Panc1 (cell line): Measurements from ENCODE around the gene CLK4. TPM values are rescaled to one million over a fixed set of nuclear protein-coding genes. Genes with fewer than 3 reads are reported as not detected.

Source experiments
- ATAC-seq: fragments of 200-7000 bp; cut with Tn5 transposase; 2 replicates; pipeline ENCODE4 v1.9.1; 2020; ENCODE audit warnings: mild to moderate bottlenecking, moderate library complexity
- BruUV-seq: library from RNA; stranded (reverse); fragments of 400-500 nt; replicated peaks from 2 replicates; lab custom pipeline; 2021; lab: Mats Ljungman, UMichigan
- CTCF ChIA-PET: fragments of 300-600 bp; sonication (Branson Sonifier 250); formaldehyde crosslinking; loops from one replicate; lab custom pipeline; 2022; ENCODE audit warnings: antibody characterized with exemption; lab: Charles Lee
- POLR2A ChIA-PET: fragments of 300-600 bp; sonication (Branson Sonifier 250); formaldehyde crosslinking; loops from one replicate; lab custom pipeline; 2022; ENCODE audit warnings: antibody characterized with exemption; lab: Charles Lee
- DNase-seq: peaks from one replicate; pipeline ENCODE4 v3.0.0-alpha.2; 2010; ENCODE audit warnings: low read depth, low spot score
- H3K27ac ChIP-seq: 2 replicates; pipeline ENCODE4 v1.5.1; 2011; ENCODE audit warnings: mild to moderate bottlenecking, low read length, inconsistent platforms
- H3K27me3 ChIP-seq: fragments of 200-500 bp; sonication (Bioruptor generic); 2 replicates; pipeline ENCODE4 v1.6.0; 2014; ENCODE audit warnings: low read length, inconsistent platforms; ENCODE audit not compliant: control insufficient read depth, insufficient read depth
- H3K36me3 ChIP-seq: fragments of 200-500 bp; sonication (Bioruptor generic); 2 replicates; pipeline ENCODE4 v1.5.1; 2014; ENCODE audit warnings: inconsistent platforms, mild to moderate bottlenecking, low read length, moderate library complexity; ENCODE audit not compliant: control insufficient read depth, insufficient read depth
- H3K4me1 ChIP-seq: 2 replicates; pipeline ENCODE4 v1.5.1; 2011; ENCODE audit warnings: inconsistent platforms, mild to moderate bottlenecking, low read length, moderate library complexity; ENCODE audit not compliant: control insufficient read depth, insufficient read depth
- H3K4me3 ChIP-seq, 2 experiments: 2 replicates each; pipeline ENCODE4 v1.5.1; 2011 to 2012; ENCODE audit warnings: low read depth in 2 of 2, low read length in 2 of 2, mild to moderate bottlenecking in 2 of 2, inconsistent platforms in 1 of 2, moderate library complexity in 1 of 2
- H3K9me3 ChIP-seq: fragments of 200-500 bp; sonication (Bioruptor generic); 2 replicates; pipeline ENCODE4 v1.5.1; 2014; ENCODE audit warnings: low read depth, mild to moderate bottlenecking, inconsistent platforms, low read length, moderate library complexity; ENCODE audit not compliant: control insufficient read depth, insufficient read depth
- POLR2AphosphoS5 ChIP-seq: IDR thresholded peaks from 2 replicates; pipeline ENCODE4 v1.6.1; 2012; ENCODE audit warnings: mild to moderate bottlenecking, low read depth, low read length, moderate library complexity
- REST ChIP-seq, 2 experiments: IDR thresholded peaks; 2 replicates each; pipeline ENCODE4 v1.6.1; 2011 to 2012; ENCODE audit warnings: low read depth in 2 of 2, control low read depth in 1 of 2, low read length in 1 of 2, mild to moderate bottlenecking in 1 of 2, moderate library complexity in 1 of 2; ENCODE audit not compliant: insufficient read depth in 1 of 2
- SIN3A ChIP-seq: IDR thresholded peaks from 2 replicates; pipeline ENCODE4 v1.6.1; 2012; ENCODE audit warnings: low read depth, mild to moderate bottlenecking, low read length, moderate library complexity, borderline replicate concordance; ENCODE audit not compliant: insufficient read depth
- TCF7L2 ChIP-seq: IDR thresholded peaks from 2 replicates; pipeline ENCODE4 v1.6.1; 2011; ENCODE audit warnings: mild to moderate bottlenecking, low read depth, low read length, inconsistent platforms
- in situ Hi-C: cut with HindIII; loops from 2 replicates; pipeline ENCODE4 v1.10.0; 2016; ENCODE audit warnings: low sequenced_read_pairs, low pct_unique_long_range_greater_than_20kb
- intact Hi-C: fragments of 100-400 bp; cut with micrococcal nuclease; formaldehyde crosslinking; loops from one replicate; pipeline ENCODE4 v1.10.0; 2022; ENCODE audit not compliant: unreplicated experiment
- total RNA-seq: library from RNA; stranded (reverse); gene quantifications from one replicate; pipeline ENCODE4 v1.2.1, GENCODE V29; 2021; ENCODE audit not compliant: unreplicated experiment
- TF ChIP-seq, protein P1 (sequence below): fragments of 450-650 bp; IDR thresholded peaks from 2 replicates; pipeline ENCODE4 v1.5.1; 2017; ENCODE audit warnings: mild to moderate bottlenecking

CLK4 gene
- total RNA-seq, 1 experiment from 2014 or later = 23.4 TPM

GRCh38 chr5:178637356-178638074, 10.7 kb upstream of the CLK4 start:
- BruUV-seq = no TSS peak
- intact Hi-C loops = no loop called here
- no peak overlapping the region for H3K4me3 ChIP-seq
- no peak overlapping the region for H3K27ac ChIP-seq
- ChIA-PET POLR2A (interaction anchor here (0.6 kb wide), 1 partner anchor 48 kb away, joined by 6 read pairs; no protein-coding TSS in a partner anchor), CTCF (no interaction called here)
- in situ Hi-C loops = no loop called here
- H3K4me1 ChIP-seq = no peaks in the 10 kb centered on the region; the same call in 1 of the 2 replicates
- H3K36me3 ChIP-seq = no peaks in the 10 kb centered on the region
- no peaks in the 10 kb centered on the region; the same call in 1 of the 2 replicates for H3K9me3 ChIP-seq
- TF ChIP-seq REST (IDR thresholded peaks at IDR 0.05; ENCODE audit: insufficient read depth in 1 of 2, low read depth in 2 of 2, low read length in 1 of 2) (no peak), SIN3A (no peak), TCF7L2 (no peak), POLR2AphosphoS5 (no peak)
- TF ChIP-seq, protein P1, sequence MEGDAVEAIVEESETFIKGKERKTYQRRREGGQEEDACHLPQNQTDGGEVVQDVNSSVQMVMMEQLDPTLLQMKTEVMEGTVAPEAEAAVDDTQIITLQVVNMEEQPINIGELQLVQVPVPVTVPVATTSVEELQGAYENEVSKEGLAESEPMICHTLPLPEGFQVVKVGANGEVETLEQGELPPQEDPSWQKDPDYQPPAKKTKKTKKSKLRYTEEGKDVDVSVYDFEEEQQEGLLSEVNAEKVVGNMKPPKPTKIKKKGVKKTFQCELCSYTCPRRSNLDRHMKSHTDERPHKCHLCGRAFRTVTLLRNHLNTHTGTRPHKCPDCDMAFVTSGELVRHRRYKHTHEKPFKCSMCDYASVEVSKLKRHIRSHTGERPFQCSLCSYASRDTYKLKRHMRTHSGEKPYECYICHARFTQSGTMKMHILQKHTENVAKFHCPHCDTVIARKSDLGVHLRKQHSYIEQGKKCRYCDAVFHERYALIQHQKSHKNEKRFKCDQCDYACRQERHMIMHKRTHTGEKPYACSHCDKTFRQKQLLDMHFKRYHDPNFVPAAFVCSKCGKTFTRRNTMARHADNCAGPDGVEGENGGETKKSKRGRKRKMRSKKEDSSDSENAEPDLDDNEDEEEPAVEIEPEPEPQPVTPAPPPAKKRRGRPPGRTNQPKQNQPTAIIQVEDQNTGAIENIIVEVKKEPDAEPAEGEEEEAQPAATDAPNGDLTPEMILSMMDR = no peak
- no peak for ATAC-seq
- DNase-seq = no peak
- no peaks in the 10 kb centered on the region for H3K27me3 ChIP-seq

GRCh38 chr5:178632285-178632684, 5.4 kb upstream of the CLK4 start:
- no TSS peak for BruUV-seq
- intact Hi-C loops (no loop called here), in situ Hi-C loops (no loop called here)
- peaks cover 3% of the 10 kb centered on the region; the same call in 1 of the 2 replicates for H3K9me3 ChIP-seq
- H3K4me3 ChIP-seq = no peak overlapping the region
- TF ChIP-seq POLR2AphosphoS5 = no peak
- no peak for TF ChIP-seq TCF7L2
- TF ChIP-seq SIN3A = no peak
- TF ChIP-seq, protein P1 = no peak
- no peak for TF ChIP-seq REST (IDR thresholded peaks at IDR 0.05; ENCODE audit: insufficient read depth in 1 of 2, low read depth in 2 of 2, low read length in 1 of 2)
- H3K4me1 ChIP-seq = 0 out of 2 replicates have a peak, but pooled peaks cover 2% of the 10 kb centered on the region
- H3K27me3 ChIP-seq = no peaks in the 10 kb centered on the region
- ATAC-seq = no peak
- POLR2A ChIA-PET = no interaction called here
- no peak overlapping the region for H3K27ac ChIP-seq
- DNase-seq = no peak
- no peaks in the 10 kb centered on the region for H3K36me3 ChIP-seq
- CTCF ChIA-PET = no interaction called here
